Measurements from ENCODE around the gene MUC4.
"Not testable (repeated sequence)": the region's sequence is repeated elsewhere in the genome, so short reads cannot be mapped to it uniquely, and the experiment has no call there.

DNA sequence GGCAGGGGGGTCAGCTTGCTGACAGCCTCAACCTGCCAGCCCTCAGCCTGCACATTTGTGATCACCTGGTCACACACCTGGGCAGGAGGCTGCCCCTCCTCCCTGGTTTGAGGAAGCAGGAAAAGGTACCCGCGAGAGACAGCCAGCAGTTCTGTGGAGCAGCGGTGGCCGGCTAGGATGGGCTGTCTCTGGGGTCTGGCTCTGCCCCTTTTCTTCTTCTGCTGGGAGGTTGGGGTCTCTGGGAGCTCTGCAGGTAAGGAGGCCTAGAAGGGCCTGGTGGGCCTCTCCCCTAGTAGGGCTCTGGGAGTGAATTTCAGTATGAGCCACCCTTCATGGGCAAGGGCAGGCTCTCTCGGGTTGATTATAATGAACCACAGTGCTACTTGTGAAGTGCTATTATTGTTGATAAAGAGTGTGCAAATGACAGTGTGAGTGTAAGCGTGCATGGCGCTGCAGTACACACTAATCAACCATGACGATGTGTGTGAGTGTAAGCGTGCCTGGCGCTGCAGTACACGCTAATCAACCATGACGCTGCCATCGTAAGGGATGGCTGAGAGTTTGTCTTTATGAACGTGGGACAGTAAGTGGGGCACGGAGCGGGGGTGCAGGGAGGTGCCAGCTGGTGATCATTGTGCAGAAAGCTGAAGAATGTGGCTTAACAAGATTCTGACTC lies 90.8 kb downstream of the MUC4 start, which contains the start of gene MUC20:
- TF ChIP-seq, protein P1, sequence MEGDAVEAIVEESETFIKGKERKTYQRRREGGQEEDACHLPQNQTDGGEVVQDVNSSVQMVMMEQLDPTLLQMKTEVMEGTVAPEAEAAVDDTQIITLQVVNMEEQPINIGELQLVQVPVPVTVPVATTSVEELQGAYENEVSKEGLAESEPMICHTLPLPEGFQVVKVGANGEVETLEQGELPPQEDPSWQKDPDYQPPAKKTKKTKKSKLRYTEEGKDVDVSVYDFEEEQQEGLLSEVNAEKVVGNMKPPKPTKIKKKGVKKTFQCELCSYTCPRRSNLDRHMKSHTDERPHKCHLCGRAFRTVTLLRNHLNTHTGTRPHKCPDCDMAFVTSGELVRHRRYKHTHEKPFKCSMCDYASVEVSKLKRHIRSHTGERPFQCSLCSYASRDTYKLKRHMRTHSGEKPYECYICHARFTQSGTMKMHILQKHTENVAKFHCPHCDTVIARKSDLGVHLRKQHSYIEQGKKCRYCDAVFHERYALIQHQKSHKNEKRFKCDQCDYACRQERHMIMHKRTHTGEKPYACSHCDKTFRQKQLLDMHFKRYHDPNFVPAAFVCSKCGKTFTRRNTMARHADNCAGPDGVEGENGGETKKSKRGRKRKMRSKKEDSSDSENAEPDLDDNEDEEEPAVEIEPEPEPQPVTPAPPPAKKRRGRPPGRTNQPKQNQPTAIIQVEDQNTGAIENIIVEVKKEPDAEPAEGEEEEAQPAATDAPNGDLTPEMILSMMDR (IDR thresholded peaks at IDR 0.05): not testable (repeated sequence)
- TF ChIP-seq POLR2A (IDR thresholded peaks at IDR 0.05): not testable (repeated sequence)
